Measurements from ENCODE around the gene TMEM50B.

The TMEM50B gene

DNA sequence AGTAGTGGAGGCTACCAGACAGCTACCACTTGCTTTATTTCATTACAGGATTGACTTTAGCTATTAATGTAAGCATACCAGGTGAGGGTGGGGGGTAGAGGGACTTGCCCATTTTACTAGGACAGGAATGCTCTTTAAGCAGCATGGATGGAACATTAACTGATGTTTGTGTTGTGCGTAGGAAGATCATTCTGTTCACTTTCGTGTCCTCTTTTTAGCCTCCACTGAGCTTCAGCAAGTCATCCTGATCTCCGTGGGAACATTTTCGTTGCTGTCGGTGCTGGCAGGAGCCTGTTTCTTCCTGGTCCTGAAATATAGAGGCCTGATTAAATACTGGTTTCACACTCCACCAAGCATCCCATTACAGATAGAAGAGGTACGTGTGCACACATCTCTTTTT is 47.3 kb downstream of the TMEM50B start:
- TF ChIP-seq TCF12 (IDR thresholded peaks at IDR 0.05; ENCODE audit: low read depth): no peak

DNA sequence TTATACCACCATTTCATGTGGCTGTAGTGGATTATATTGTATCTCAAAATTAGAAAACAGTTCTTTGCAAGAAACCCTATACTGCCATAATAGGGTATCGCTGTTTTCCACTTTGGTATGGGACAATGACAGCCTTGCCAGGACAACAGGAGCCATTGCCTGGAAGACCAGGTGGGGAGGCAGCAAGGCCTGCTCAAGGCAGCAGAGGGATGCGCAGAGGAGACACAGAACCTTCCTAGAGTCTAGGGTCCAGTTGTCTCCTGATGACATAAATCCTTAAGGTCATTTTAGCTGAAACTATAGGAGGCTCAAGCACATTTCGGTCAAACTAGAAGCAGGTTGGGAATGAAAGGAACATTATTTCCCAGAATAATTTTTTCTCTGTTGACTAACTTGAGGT is 48.9 kb downstream of the TMEM50B start:
- TF ChIP-seq ZBTB7A (IDR thresholded peaks at IDR 0.05; ENCODE audit: low read depth): no peak
- TF ChIP-seq YY1 (IDR thresholded peaks at IDR 0.05; ENCODE audit: low read depth): no peak
- TF ChIP-seq FOXM1 (IDR thresholded peaks at IDR 0.05; ENCODE audit: borderline replicate concordance, low read depth): no peak
- TF ChIP-seq TEAD4 (IDR thresholded peaks at IDR 0.05): no peak
- no peak for TF ChIP-seq TAF1 (IDR thresholded peaks at IDR 0.05; ENCODE audit: low read depth)
- no peak for TF ChIP-seq CEBPB (IDR thresholded peaks at IDR 0.05)
- no peak for TF ChIP-seq NFIC (IDR thresholded peaks at IDR 0.05)
- no peak for TF ChIP-seq RAD21 (IDR thresholded peaks at IDR 0.05; ENCODE audit: low read depth)
- TF ChIP-seq, protein P1, sequence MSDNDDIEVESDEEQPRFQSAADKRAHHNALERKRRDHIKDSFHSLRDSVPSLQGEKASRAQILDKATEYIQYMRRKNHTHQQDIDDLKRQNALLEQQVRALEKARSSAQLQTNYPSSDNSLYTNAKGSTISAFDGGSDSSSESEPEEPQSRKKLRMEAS (IDR thresholded peaks at IDR 0.05): no peak
- no peak for TF ChIP-seq EP300 (IDR thresholded peaks at IDR 0.05; ENCODE audit: borderline replicate concordance)
- TF ChIP-seq, protein P2, sequence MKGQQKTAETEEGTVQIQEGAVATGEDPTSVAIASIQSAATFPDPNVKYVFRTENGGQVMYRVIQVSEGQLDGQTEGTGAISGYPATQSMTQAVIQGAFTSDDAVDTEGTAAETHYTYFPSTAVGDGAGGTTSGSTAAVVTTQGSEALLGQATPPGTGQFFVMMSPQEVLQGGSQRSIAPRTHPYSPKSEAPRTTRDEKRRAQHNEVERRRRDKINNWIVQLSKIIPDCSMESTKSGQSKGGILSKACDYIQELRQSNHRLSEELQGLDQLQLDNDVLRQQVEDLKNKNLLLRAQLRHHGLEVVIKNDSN (IDR thresholded peaks at IDR 0.05): no peak
- TF ChIP-seq, protein P3, sequence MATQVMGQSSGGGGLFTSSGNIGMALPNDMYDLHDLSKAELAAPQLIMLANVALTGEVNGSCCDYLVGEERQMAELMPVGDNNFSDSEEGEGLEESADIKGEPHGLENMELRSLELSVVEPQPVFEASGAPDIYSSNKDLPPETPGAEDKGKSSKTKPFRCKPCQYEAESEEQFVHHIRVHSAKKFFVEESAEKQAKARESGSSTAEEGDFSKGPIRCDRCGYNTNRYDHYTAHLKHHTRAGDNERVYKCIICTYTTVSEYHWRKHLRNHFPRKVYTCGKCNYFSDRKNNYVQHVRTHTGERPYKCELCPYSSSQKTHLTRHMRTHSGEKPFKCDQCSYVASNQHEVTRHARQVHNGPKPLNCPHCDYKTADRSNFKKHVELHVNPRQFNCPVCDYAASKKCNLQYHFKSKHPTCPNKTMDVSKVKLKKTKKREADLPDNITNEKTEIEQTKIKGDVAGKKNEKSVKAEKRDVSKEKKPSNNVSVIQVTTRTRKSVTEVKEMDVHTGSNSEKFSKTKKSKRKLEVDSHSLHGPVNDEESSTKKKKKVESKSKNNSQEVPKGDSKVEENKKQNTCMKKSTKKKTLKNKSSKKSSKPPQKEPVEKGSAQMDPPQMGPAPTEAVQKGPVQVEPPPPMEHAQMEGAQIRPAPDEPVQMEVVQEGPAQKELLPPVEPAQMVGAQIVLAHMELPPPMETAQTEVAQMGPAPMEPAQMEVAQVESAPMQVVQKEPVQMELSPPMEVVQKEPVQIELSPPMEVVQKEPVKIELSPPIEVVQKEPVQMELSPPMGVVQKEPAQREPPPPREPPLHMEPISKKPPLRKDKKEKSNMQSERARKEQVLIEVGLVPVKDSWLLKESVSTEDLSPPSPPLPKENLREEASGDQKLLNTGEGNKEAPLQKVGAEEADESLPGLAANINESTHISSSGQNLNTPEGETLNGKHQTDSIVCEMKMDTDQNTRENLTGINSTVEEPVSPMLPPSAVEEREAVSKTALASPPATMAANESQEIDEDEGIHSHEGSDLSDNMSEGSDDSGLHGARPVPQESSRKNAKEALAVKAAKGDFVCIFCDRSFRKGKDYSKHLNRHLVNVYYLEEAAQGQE (IDR thresholded peaks at IDR 0.05; ENCODE audit: low read depth): no peak
- no peak for TF ChIP-seq CREB1 (IDR thresholded peaks at IDR 0.05; ENCODE audit: low read depth)

DNA sequence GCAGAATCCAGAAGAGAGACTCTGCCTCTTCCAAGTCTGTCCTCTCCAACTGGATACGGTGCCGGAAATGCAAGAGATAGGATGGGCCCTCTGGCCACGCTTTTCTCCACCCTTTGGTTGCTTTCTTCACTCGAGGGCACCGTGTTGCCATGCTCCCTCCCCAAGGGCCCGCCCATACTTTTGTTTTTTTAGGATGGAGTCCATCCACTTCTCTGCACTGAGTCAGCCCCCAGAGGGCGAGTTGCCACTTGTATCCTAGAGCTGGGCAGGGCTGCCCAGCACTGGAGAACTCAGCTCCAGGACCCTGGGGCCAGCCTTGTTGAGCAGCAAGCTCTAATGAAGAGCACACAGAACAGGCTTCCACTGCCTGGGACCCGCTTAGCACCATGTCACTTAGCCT is 51.1 kb downstream of the TMEM50B start:
- TF ChIP-seq RAD21 (IDR thresholded peaks at IDR 0.05; ENCODE audit: low read depth): no peak
- TF ChIP-seq TEAD4 (IDR thresholded peaks at IDR 0.05): no peak
- no peak for TF ChIP-seq TCF12 (IDR thresholded peaks at IDR 0.05; ENCODE audit: low read depth)
- TF ChIP-seq, protein P1 (IDR thresholded peaks at IDR 0.05): no peak
- TF ChIP-seq CREB1 (IDR thresholded peaks at IDR 0.05; ENCODE audit: low read depth): no peak
- TF ChIP-seq NFIC (IDR thresholded peaks at IDR 0.05): no peak
- TF ChIP-seq EGR1 (IDR thresholded peaks at IDR 0.05): no peak
- TF ChIP-seq CEBPB (IDR thresholded peaks at IDR 0.05): no peak
- TF ChIP-seq EP300 (IDR thresholded peaks at IDR 0.05; ENCODE audit: borderline replicate concordance): no peak
- TF ChIP-seq, protein P2 (IDR thresholded peaks at IDR 0.05): no peak
- no peak for TF ChIP-seq ZBTB7A (IDR thresholded peaks at IDR 0.05; ENCODE audit: low read depth)
- TF ChIP-seq, protein P3 (IDR thresholded peaks at IDR 0.05; ENCODE audit: low read depth): no peak

DNA sequence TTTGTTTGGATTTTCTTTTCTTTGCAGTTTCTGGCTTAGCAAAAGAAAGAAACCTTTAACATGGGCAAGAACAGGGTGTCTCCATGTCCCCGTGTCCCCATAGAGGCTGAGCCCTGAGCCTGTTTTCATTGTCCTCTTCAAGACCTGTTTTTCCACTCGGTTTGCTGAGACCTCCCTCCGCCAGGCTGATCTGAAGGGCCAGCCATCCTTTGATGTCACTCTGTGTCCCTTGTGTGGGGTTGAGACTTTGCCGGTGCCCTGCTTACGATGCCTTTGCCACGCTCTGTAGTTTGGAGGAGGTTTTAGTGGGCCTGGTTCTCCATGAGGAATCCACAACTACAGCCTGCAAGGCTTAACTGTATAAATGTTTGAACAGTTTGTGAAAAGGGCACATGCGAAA is 52.7 kb downstream of the TMEM50B start:
- TF ChIP-seq NFIC (IDR thresholded peaks at IDR 0.05) (no peak), RAD21 (IDR thresholded peaks at IDR 0.05; ENCODE audit: low read depth) (no peak), EP300 (IDR thresholded peaks at IDR 0.05; ENCODE audit: borderline replicate concordance) (no peak), CEBPB (IDR thresholded peaks at IDR 0.05) (no peak), TCF12 (IDR thresholded peaks at IDR 0.05; ENCODE audit: low read depth) (no peak)

DNA sequence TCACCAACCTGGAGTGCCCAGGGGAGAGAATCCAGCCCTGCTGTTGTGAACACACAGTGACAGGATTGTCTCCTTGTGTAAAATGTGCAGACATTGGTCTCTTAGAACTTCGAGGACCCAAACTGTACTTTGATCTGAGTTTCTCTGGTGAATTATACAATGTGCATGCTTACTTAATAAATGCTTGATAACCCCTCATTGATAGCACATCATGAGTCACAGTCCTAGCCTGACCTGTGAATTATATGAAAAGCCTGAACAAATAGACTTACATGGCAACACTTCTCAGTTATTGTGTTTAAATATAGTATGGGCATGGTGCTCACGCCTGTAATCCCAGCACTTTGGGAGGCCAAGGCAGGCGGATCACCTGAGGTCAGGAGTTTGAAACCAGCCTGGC is 53.9 kb downstream of the TMEM50B start:
- TF ChIP-seq TAF1 (IDR thresholded peaks at IDR 0.05; ENCODE audit: low read depth) (no peak), EP300 (IDR thresholded peaks at IDR 0.05; ENCODE audit: borderline replicate concordance) (no peak), CREB1 (IDR thresholded peaks at IDR 0.05; ENCODE audit: low read depth) (no peak), TEAD4 (IDR thresholded peaks at IDR 0.05) (no peak), NFIC (IDR thresholded peaks at IDR 0.05) (no peak), FOXM1 (IDR thresholded peaks at IDR 0.05; ENCODE audit: borderline replicate concordance, low read depth) (no peak), CEBPB (IDR thresholded peaks at IDR 0.05) (no peak), EGR1 (IDR thresholded peaks at IDR 0.05) (no peak), TCF12 (IDR thresholded peaks at IDR 0.05; ENCODE audit: low read depth) (no peak), ZBTB7A (IDR thresholded peaks at IDR 0.05; ENCODE audit: low read depth) (no peak), YY1 (IDR thresholded peaks at IDR 0.05; ENCODE audit: low read depth) (no peak), RAD21 (IDR thresholded peaks at IDR 0.05; ENCODE audit: low read depth) (no peak)
- TF ChIP-seq, protein P3 (IDR thresholded peaks at IDR 0.05; ENCODE audit: low read depth): no peak
- TF ChIP-seq, protein P1 (IDR thresholded peaks at IDR 0.05): no peak
- TF ChIP-seq, protein P2 (IDR thresholded peaks at IDR 0.05): no peak

All from Ishikawa (cell line).